Measurements from ENCODE around the gene ENTR1. TPM values are rescaled to one million over a fixed set of nuclear protein-coding genes. Genes with fewer than 3 reads are reported as not detected.

ENTR1 gene
- total RNA-seq, 1 donor from 2014 or later: 34.9 TPM

DNA sequence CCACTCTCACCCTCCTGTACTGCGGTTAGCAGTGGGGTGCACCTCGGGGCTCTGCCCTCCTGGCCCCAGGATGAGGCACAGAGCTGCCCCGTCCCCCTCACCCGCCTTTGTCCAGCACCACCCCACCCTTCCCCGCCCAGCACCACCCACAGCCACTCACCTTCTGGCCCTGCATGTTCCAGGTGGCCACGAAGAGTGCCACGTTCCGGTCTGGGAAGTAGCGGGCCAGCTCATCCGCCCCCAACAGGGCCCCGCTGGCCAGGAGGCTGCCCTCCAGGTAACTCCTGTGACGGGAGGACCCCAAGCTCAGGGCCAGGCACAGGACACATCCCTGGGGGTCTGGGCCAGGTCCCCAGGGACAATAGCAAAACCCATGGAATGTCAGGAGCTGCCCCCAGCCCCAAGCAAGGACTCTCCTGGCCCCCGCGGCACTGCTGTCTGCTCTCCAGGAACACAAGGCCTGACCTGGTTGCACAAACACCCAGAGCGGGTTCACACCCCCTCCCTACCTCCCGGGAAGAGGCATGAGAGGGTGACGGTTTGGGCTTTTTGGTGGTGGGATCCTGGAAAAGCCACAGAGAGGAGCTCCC lies 24.3 kb upstream of the ENTR1 start:
- no peaks in the 10 kb centered on the region for H3K9me3 ChIP-seq (ENCODE audit: low read depth)
- TF ChIP-seq, protein P1, sequence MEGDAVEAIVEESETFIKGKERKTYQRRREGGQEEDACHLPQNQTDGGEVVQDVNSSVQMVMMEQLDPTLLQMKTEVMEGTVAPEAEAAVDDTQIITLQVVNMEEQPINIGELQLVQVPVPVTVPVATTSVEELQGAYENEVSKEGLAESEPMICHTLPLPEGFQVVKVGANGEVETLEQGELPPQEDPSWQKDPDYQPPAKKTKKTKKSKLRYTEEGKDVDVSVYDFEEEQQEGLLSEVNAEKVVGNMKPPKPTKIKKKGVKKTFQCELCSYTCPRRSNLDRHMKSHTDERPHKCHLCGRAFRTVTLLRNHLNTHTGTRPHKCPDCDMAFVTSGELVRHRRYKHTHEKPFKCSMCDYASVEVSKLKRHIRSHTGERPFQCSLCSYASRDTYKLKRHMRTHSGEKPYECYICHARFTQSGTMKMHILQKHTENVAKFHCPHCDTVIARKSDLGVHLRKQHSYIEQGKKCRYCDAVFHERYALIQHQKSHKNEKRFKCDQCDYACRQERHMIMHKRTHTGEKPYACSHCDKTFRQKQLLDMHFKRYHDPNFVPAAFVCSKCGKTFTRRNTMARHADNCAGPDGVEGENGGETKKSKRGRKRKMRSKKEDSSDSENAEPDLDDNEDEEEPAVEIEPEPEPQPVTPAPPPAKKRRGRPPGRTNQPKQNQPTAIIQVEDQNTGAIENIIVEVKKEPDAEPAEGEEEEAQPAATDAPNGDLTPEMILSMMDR (IDR thresholded peaks at IDR 0.05): no peak
- TF ChIP-seq EZH2phosphoT487 (IDR thresholded peaks at IDR 0.05) (no peak), EZH2 (IDR thresholded peaks at IDR 0.05) (no peak)
- Mint-ChIP-seq H3K9me3 (no peaks in the 10 kb centered on the region), H3K27me3 (ENCODE audit: insufficient read depth, low read depth) (peaks cover 9% of the 10 kb centered on the region), H3K4me1 (peaks cover 22% of the 10 kb centered on the region), H3K27ac (no peak overlapping the region), H3K36me3 (peaks cover 11% of the 10 kb centered on the region), H3K4me3 (no peak overlapping the region)
- peaks cover 9% of the 10 kb centered on the region for H3K4me1 ChIP-seq
- no peak overlapping the region for H3K4me2 ChIP-seq
- no peak overlapping the region for H3K9ac ChIP-seq
- no peaks in the 10 kb centered on the region for H3K27me3 ChIP-seq
- H4K20me1 ChIP-seq (ENCODE audit: low read depth): peaks cover 45% of the 10 kb centered on the region
- no peak overlapping the region for H3K27ac ChIP-seq
- peaks cover 48% of the 10 kb centered on the region for H3K79me2 ChIP-seq (ENCODE audit: low read depth)
- no peaks in the 10 kb centered on the region for H3F3A ChIP-seq (ENCODE audit: low read depth)
- no peak overlapping the region for H2AFZ ChIP-seq (replicated peaks)
- no peak overlapping the region for H3K4me3 ChIP-seq
- DNase-seq (ENCODE audit: low spot score): no peak
- H3K36me3 ChIP-seq: no peaks in the 10 kb centered on the region

DNA sequence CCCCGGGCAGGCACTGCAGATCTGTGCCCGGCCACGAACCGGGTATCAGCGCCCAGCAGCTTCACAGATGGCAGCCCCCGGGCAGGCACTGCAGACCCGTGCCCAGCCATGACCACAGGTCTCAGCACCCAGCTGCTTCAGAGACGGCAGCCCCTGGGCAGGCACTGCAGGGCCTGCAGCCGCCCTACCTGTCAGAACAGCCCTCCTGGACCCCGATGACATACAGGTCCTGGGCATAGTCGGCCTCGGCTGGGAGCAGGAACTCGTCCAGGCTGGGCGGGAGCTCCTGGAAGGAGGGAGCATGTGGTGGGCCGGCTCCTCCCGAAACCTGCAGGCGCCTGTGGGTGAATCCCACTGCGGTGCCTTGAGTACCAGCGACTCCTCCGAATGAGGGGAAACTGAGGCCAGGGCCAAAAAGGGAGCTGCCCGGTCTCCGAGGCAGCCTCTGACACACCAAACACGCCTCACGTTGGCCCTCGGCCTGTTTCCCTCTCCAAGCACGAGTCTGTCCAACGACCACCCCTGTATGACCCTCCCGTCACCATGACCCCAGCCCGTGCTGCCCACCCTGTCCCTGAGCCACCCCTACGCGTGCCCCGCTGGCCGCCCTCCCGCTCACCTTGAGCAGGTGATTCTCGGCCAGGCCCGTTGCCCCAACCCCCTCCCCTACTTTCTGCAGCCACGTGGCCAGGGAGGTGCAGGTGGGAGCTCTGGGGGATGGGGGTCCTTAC lies 23.6 kb upstream of the ENTR1 start:
- TF ChIP-seq EZH2 (IDR thresholded peaks at IDR 0.05) (no peak), EZH2phosphoT487 (IDR thresholded peaks at IDR 0.05) (no peak)
- TF ChIP-seq, protein P1 (IDR thresholded peaks at IDR 0.05): no peak
- Histone ChIP-seq H3K4me1 (peaks cover 9% of the 10 kb centered on the region), H3K9me3 (ENCODE audit: low read depth) (no peaks in the 10 kb centered on the region), H2AFZ (replicated peaks) (no peak overlapping the region), H3F3A (ENCODE audit: low read depth) (no peaks in the 10 kb centered on the region), H3K79me2 (ENCODE audit: low read depth) (peaks cover 45% of the 10 kb centered on the region), H3K4me3 (no peak overlapping the region), H3K9ac (no peak overlapping the region), H3K36me3 (no peaks in the 10 kb centered on the region), H3K27me3 (no peaks in the 10 kb centered on the region), H3K4me2 (no peak overlapping the region), H4K20me1 (ENCODE audit: low read depth) (peaks cover 44% of the 10 kb centered on the region), H3K27ac (no peak overlapping the region)
- no peak for DNase-seq (ENCODE audit: low spot score)
- Mint-ChIP-seq H3K9me3 (no peaks in the 10 kb centered on the region), H3K4me3 (no peak overlapping the region), H3K27ac (no peak overlapping the region), H3K36me3 (peaks cover 11% of the 10 kb centered on the region), H3K4me1 (peaks cover 22% of the 10 kb centered on the region), H3K27me3 (ENCODE audit: insufficient read depth, low read depth) (peaks cover 9% of the 10 kb centered on the region)

DNA sequence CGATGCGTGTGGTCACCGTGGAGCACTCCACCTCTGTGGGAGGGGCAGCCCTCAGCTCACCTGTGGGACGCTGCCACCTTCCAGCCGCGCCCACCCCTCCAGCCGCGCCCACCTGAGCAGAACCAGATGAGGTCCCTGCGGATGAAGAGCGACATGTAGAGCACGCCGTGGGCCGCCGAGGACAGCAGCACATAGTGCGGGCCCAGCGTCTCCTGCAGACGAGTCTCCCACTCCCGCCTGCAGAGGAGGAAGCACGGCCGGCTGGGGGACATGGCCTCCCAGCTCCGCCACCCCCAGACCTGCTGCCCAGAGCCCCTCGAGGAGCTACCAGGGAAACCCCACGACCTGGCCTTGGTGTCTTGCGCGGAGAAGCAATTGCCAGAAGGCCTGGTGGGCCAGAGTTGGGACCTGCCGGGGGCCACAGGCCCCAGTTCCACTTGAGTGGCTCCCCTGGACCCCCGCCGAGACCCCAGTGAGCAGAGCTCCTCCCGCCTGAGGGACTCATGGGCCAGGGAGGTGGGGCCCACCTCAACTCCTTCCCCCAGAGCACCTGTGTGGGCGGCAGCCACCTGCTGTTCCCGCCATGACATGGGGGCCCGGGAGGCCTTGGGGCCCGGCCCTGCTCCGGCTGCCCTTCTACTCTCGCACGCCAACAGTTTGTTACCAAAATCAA lies 22.8 kb upstream of the ENTR1 start:
- TF ChIP-seq EZH2 (IDR thresholded peaks at IDR 0.05): no peak
- no peak for TF ChIP-seq EZH2phosphoT487 (IDR thresholded peaks at IDR 0.05)
- TF ChIP-seq, protein P1 (IDR thresholded peaks at IDR 0.05): no peak
- Histone ChIP-seq H3K36me3 (no peaks in the 10 kb centered on the region), H3K4me1 (peaks cover 8% of the 10 kb centered on the region), H3K27me3 (no peaks in the 10 kb centered on the region), H2AFZ (replicated peaks) (no peak overlapping the region), H3K4me3 (no peak overlapping the region), H3K4me2 (no peak overlapping the region), H3K27ac (no peak overlapping the region), H4K20me1 (ENCODE audit: low read depth) (peaks cover 36% of the 10 kb centered on the region), H3K79me2 (ENCODE audit: low read depth) (peaks cover 37% of the 10 kb centered on the region), H3K9ac (no peak overlapping the region), H3K9me3 (ENCODE audit: low read depth) (no peaks in the 10 kb centered on the region), H3F3A (ENCODE audit: low read depth) (no peaks in the 10 kb centered on the region)
- Mint-ChIP-seq H3K36me3 (peaks cover 13% of the 10 kb centered on the region), H3K4me1 (peaks cover 20% of the 10 kb centered on the region), H3K9me3 (no peaks in the 10 kb centered on the region), H3K27me3 (ENCODE audit: insufficient read depth, low read depth) (peaks cover 7% of the 10 kb centered on the region), H3K4me3 (no peak overlapping the region), H3K27ac (no peak overlapping the region)
- DNase-seq (ENCODE audit: low spot score): no peak
